Endothelial cell of umbilical vein (primary cell): ENCODE data around the gene EBF4. TPM values are rescaled to one million over a fixed set of nuclear protein-coding genes. Genes with fewer than 3 reads are reported as not detected.

ENCODE experiments used
- BruUV-seq: library from RNA; stranded (reverse); fragments of 400-500 nt; replicated peaks from 2 replicates; lab custom pipeline; 2021; lab: Mats Ljungman, UMichigan
- CTCF ChIA-PET: fragments of 300-600, 350-600 bp; sonication (Branson Sonifier 250); formaldehyde crosslinking; loops from one replicate; lab custom pipeline; 2021; ENCODE audit warnings: antibody characterized with exemption, inconsistent platforms; lab: Charles Lee
- POLR2A ChIA-PET: fragments of 300-600, 350-600 bp; sonication (Branson Sonifier 250); formaldehyde crosslinking; loops from one replicate; lab custom pipeline; 2021; ENCODE audit warnings: antibody characterized with exemption, inconsistent platforms; lab: Charles Lee
- DNase-seq: peaks from one replicate; pipeline ENCODE4 v3.0.0-alpha.2; 2011; ENCODE audit warnings: low read depth, low spot score
- FAIRE-seq: peaks from 2 replicates; lab custom pipeline; 2011; peaks lifted over from hg19 to GRCh38; lab: Jason Lieb, UNC
- H2AFZ ChIP-seq: 2 replicates; pipeline ENCODE4 v1.6.0; 2012; ENCODE audit warnings: low read depth, low read length, control low read depth, inconsistent platforms
- H3K27ac ChIP-seq: 2 replicates; pipeline ENCODE4 v1.5.1; 2011; ENCODE audit warnings: low read depth, mild to moderate bottlenecking, control low read depth, low read length, moderate library complexity; ENCODE audit not compliant: insufficient read depth
- H3K27me3 ChIP-seq, 2 experiments: 2 replicates each; pipeline versions ENCODE4 v1.6.0 to v1.6.1; 2011; ENCODE audit warnings: low read length in 2 of 2, mixed read lengths in 1 of 2; ENCODE audit not compliant: control insufficient read depth in 2 of 2, insufficient read depth in 2 of 2
- H3K36me3 ChIP-seq, 2 experiments: 2 replicates in 1 of 2; 3 replicates in 1 of 2; pipeline ENCODE4 v1.5.1; 2011; ENCODE audit warnings: low read length in 2 of 2, mild to moderate bottlenecking in 1 of 2, moderate library complexity in 1 of 2; ENCODE audit not compliant: control insufficient read depth in 2 of 2, insufficient read depth in 2 of 2; ENCODE audit errors: extremely low read depth in 1 of 2
- H3K4me1 ChIP-seq: 3 replicates; pipeline ENCODE4 v1.5.1; 2011; ENCODE audit warnings: mild to moderate bottlenecking, low read length; ENCODE audit not compliant: control insufficient read depth, insufficient read depth; ENCODE audit errors: extremely low read depth
- H3K4me2 ChIP-seq: 2 replicates; pipeline ENCODE4 v1.6.1; 2011; ENCODE audit warnings: low read length, control low read depth, mixed read lengths; ENCODE audit not compliant: insufficient read depth
- H3K4me3 ChIP-seq, 3 experiments: fragments of 200-600 bp in 1 of 3; sonication (generic), shearing (Covaris generic) in 1 of 3; replicated peaks in 1 of 3; 2 replicates each; pipeline ENCODE4 v1.5.1; 2011 to 2016; ENCODE audit warnings: control low read depth in 3 of 3, low read length in 3 of 3, mild to moderate bottlenecking in 2 of 3, inconsistent platforms in 1 of 3, low read depth in 1 of 3, moderate library complexity in 1 of 3; ENCODE audit not compliant: insufficient read depth in 1 of 3
- H3K79me2 ChIP-seq: 2 replicates; pipeline ENCODE4 v1.6.0; 2012; ENCODE audit warnings: low read length, inconsistent platforms; ENCODE audit not compliant: control insufficient read depth, insufficient read depth
- H3K9ac ChIP-seq: replicated peaks from 2 replicates; pipeline ENCODE3; 2011; ENCODE audit warnings: low read length, control low read depth; ENCODE audit not compliant: insufficient read depth; ENCODE audit errors: extremely low read depth
- H3K9me1 ChIP-seq: replicated peaks from 3 replicates; pipeline ENCODE4 v1.6.0; 2011; ENCODE audit warnings: mild to moderate bottlenecking, low read length; ENCODE audit not compliant: control insufficient read depth, insufficient read depth; ENCODE audit errors: extremely low read depth
- H3K9me3 ChIP-seq: replicated peaks from 2 replicates; pipeline ENCODE4 v1.5.1; 2012; ENCODE audit warnings: low read length, inconsistent platforms; ENCODE audit not compliant: control insufficient read depth, insufficient read depth
- H4K20me1 ChIP-seq: replicated peaks from 2 replicates; pipeline ENCODE3; 2011; ENCODE audit warnings: mild to moderate bottlenecking, low read length; ENCODE audit not compliant: control insufficient read depth, insufficient read depth; ENCODE audit errors: extremely low read depth
- EZH2 ChIP-seq: IDR thresholded peaks from 2 replicates; pipeline ENCODE4 v1.6.1; 2012; ENCODE audit warnings: borderline replicate concordance, low read depth, mild to moderate bottlenecking, moderate library complexity, low read length, inconsistent platforms; ENCODE audit not compliant: severe bottlenecking
- FOS ChIP-seq: IDR thresholded peaks from 2 replicates; pipeline ENCODE4 v1.6.1; 2011; ENCODE audit warnings: mild to moderate bottlenecking, low read length, moderate library complexity, borderline replicate concordance; ENCODE audit not compliant: insufficient read depth
- GATA2 ChIP-seq: IDR thresholded peaks from 2 replicates; pipeline ENCODE4 v1.7.0; 2011; ENCODE audit warnings: low read depth, mild to moderate bottlenecking, moderate library complexity, mixed read lengths, low read length; ENCODE audit not compliant: insufficient read length, insufficient read depth
- JUN ChIP-seq: IDR thresholded peaks from 2 replicates; pipeline ENCODE4 v1.6.1; 2011; ENCODE audit warnings: borderline replicate concordance, low read depth; ENCODE audit not compliant: insufficient read length, insufficient read depth
- MYC ChIP-seq: IDR thresholded peaks from one replicate; pipeline ENCODE4 v1.6.1; 2011; ENCODE audit warnings: mild to moderate bottlenecking, low read depth, low read length
- POLR2A ChIP-seq: IDR thresholded peaks from 2 replicates; pipeline ENCODE4 v1.6.1; 2012; ENCODE audit warnings: low read depth, mild to moderate bottlenecking, control low read depth, low read length
- POLR2AphosphoS5 ChIP-seq: IDR thresholded peaks from 2 replicates; pipeline ENCODE4 v1.6.1; 2012; ENCODE audit warnings: low read depth, mild to moderate bottlenecking, control low read depth, low read length, moderate library complexity; ENCODE audit not compliant: insufficient read depth
- dilution Hi-C: fragments of 300-500 bp; cut with MboI; formaldehyde crosslinking; loops from one replicate; pipeline ENCODE4 v1.15.0; 2019; ENCODE audit warnings: low sequenced_read_pairs; ENCODE audit not compliant: extremely low pct_ligation_motif_present
- intact Hi-C: fragments of 100-400 bp; cut with micrococcal nuclease; formaldehyde crosslinking; loops from one replicate; pipeline ENCODE4 v1.10.0; 2022
- polyA plus RNA-seq, 4 experiments: library from polyadenylated mRNA; depleted of rRNA in 3 of 4; stranded (reverse) in 3 of 4; unstranded in 1 of 4; fragments of >200 nt; gene quantifications; 2 replicates each; pipeline versions ENCODE4 v1.2.1 to v1.2.3, GENCODE V29; 2011 to 2012; ENCODE audit warnings: missing spikeins in 1 of 4
- total RNA-seq: library from RNA; stranded (reverse); gene quantifications from 2 replicates; pipeline ENCODE4 v1.2.3, GENCODE V29; 2021
- TF ChIP-seq, protein P1 (sequence below), 2 donors: IDR thresholded peaks; 1 replicate in 1 of 2; 2 replicates in 1 of 2; pipeline ENCODE4 v1.5.1; 2011; ENCODE audit warnings: low read length in 2 of 2, mild to moderate bottlenecking in 2 of 2, moderate library complexity in 2 of 2, control low read depth in 1 of 2, inconsistent platforms in 1 of 2, low read depth in 1 of 2; ENCODE audit not compliant: insufficient read depth in 1 of 2; ENCODE audit errors: extremely low read depth in 1 of 2
- TF ChIP-seq, protein P2 (sequence below): IDR thresholded peaks from 2 replicates; pipeline ENCODE4 v1.6.1; 2011; ENCODE audit not compliant: insufficient read depth, insufficient read length

The EBF4 gene
- total and polyA plus RNA-seq, 2 donors (not counting 3 experiments of a cell fraction or from before 2014, with no cell fraction given): 2.7 to 3.4 TPM

DNA sequence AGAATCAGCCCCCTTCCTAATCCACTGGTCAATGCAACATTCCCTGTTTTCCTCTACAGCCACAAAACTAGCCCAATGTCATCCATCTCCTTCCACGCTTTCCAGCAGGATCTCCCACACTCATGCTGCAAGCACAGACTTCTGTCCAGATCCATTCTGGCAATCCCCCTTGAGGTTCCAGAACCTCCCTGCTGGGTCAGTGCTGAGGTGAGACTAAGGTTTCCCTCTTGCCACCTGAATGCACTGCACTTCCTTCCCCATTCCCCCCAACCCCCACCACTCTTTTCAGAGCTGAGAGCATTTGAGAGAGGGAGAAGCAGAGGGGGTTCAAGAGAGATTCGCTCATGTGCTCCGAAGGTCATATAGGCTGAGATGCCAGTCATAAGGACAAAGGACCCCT lies 43.9 kb downstream of the EBF4 start:
- H3K4me3 ChIP-seq: no peak overlapping the region
- dilution Hi-C loops (no loop called here), intact Hi-C loops (no loop called here)
- no peak for DNase-seq
- no peaks in the 10 kb centered on the region for H3K79me2 ChIP-seq
- H3K27ac ChIP-seq: no peak overlapping the region
- H3K36me3 ChIP-seq: no peaks in the 10 kb centered on the region
- POLR2A ChIA-PET: no interaction called here
- H3K9ac ChIP-seq: no peak overlapping the region
- H2AFZ ChIP-seq: no peak overlapping the region
- CTCF ChIA-PET: no interaction called here
- no TSS peak for BruUV-seq
- peaks cover 0 to 6% of the 10 kb centered on the region in 2 experiments for H3K27me3 ChIP-seq
- TF ChIP-seq EZH2 (no peak), POLR2A (no peak), MYC (no peak), GATA2 (no peak), FOS (no peak), JUN (no peak), POLR2AphosphoS5 (no peak)
- TF ChIP-seq, protein P1, sequence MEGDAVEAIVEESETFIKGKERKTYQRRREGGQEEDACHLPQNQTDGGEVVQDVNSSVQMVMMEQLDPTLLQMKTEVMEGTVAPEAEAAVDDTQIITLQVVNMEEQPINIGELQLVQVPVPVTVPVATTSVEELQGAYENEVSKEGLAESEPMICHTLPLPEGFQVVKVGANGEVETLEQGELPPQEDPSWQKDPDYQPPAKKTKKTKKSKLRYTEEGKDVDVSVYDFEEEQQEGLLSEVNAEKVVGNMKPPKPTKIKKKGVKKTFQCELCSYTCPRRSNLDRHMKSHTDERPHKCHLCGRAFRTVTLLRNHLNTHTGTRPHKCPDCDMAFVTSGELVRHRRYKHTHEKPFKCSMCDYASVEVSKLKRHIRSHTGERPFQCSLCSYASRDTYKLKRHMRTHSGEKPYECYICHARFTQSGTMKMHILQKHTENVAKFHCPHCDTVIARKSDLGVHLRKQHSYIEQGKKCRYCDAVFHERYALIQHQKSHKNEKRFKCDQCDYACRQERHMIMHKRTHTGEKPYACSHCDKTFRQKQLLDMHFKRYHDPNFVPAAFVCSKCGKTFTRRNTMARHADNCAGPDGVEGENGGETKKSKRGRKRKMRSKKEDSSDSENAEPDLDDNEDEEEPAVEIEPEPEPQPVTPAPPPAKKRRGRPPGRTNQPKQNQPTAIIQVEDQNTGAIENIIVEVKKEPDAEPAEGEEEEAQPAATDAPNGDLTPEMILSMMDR (IDR thresholded peaks at IDR 0.05; ENCODE audit: extremely low read depth in 1 of 2, insufficient read depth in 1 of 2, low read depth in 1 of 2, low read length in 2 of 2): no peak
- TF ChIP-seq, protein P2, sequence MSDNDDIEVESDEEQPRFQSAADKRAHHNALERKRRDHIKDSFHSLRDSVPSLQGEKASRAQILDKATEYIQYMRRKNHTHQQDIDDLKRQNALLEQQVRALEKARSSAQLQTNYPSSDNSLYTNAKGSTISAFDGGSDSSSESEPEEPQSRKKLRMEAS: no peak
- H3K4me1 ChIP-seq: no peaks in the 10 kb centered on the region
- H3K9me3 ChIP-seq: no peaks in the 10 kb centered on the region
- FAIRE-seq: no peak
- H3K9me1 ChIP-seq: no peaks in the 10 kb centered on the region
- no peak overlapping the region for H3K4me2 ChIP-seq
- H4K20me1 ChIP-seq: no peaks in the 10 kb centered on the region
